RWPE1 (cell line): ENCODE measurements around the gene CEP350.

Source experiments
- CTCF ChIA-PET: fragments of 350-600 bp; sonication (Branson Sonifier 250); formaldehyde crosslinking; extraction: SDS; loops from one replicate; lab custom pipeline; 2021; lab: Yijun Ruan, JAX
- POLR2A ChIA-PET: fragments of 400-600 bp; formaldehyde crosslinking; extraction: SDS; loops from one replicate; lab custom pipeline; 2020; ENCODE audit warnings: antibody characterized with exemption; ENCODE audit not compliant: low non-redundant PET; lab: Yijun Ruan, JAX
- DNase-seq: peaks from one replicate; pipeline ENCODE4 v3.0.0; 2012; ENCODE audit warnings: low spot score
- H3K27ac ChIP-seq: fragments of 450-650 bp; 2 replicates; pipeline ENCODE4 v1.5.1; 2017
- TF ChIP-seq, protein P1 (sequence below): fragments of 450-650 bp; conservative IDR thresholded peaks from 2 replicates; pipeline ENCODE4 v1.5.1; 2017; ENCODE audit warnings: low read depth, mild to moderate bottlenecking

Gene CEP350

GRCh38 chr1:180163041-180163440, 208.4 kb downstream of the CEP350 start:
- no peak overlapping the region for H3K27ac ChIP-seq
- TF ChIP-seq, protein P1, sequence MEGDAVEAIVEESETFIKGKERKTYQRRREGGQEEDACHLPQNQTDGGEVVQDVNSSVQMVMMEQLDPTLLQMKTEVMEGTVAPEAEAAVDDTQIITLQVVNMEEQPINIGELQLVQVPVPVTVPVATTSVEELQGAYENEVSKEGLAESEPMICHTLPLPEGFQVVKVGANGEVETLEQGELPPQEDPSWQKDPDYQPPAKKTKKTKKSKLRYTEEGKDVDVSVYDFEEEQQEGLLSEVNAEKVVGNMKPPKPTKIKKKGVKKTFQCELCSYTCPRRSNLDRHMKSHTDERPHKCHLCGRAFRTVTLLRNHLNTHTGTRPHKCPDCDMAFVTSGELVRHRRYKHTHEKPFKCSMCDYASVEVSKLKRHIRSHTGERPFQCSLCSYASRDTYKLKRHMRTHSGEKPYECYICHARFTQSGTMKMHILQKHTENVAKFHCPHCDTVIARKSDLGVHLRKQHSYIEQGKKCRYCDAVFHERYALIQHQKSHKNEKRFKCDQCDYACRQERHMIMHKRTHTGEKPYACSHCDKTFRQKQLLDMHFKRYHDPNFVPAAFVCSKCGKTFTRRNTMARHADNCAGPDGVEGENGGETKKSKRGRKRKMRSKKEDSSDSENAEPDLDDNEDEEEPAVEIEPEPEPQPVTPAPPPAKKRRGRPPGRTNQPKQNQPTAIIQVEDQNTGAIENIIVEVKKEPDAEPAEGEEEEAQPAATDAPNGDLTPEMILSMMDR, result no peak
- POLR2A ChIA-PET, result no interaction called here
- CTCF ChIA-PET, result no interaction called here
- DNase-seq, result no peak
